Spleen (tissue), 11 donors: ENCODE data around the gene CD164. TPM values are rescaled to one million over a fixed set of nuclear protein-coding genes. Genes with fewer than 3 reads are reported as not detected.
A peak's percentile ranks its signal among the peaks of the same experiment; 100 is the strongest.

ENCODE experiments used
- DNase-seq: peaks from one replicate; pipeline ENCODE4 v3.0.0-alpha.2; 2020
- H3K27ac ChIP-seq, 8 donors: fragments of 200-600 bp; sonication (generic) in 7 of 8; 1 replicate in 4 of 8; 2 replicates in 4 of 8; pipeline versions ENCODE4 v1.5.0 to v1.8.0; 2016 to 2021; ENCODE audit warnings: inconsistent platforms in 4 of 8, mild to moderate bottlenecking in 4 of 8, moderate library complexity in 1 of 8
- H3K27me3 ChIP-seq, 7 donors: fragments of 200-600 bp; sonication (generic) in 6 of 7; replicated peaks in 1 of 7; 1 replicate in 4 of 7; 2 replicates in 3 of 7; pipeline versions ENCODE4 v1.5.0 to v1.8.0; 2016 to 2021; ENCODE audit warnings: inconsistent platforms in 3 of 7, mild to moderate bottlenecking in 1 of 7
- H3K36me3 ChIP-seq, 6 donors: fragments of 200-600 bp; sonication (generic) in 5 of 6; 1 replicate in 4 of 6; 2 replicates in 2 of 6; pipeline versions ENCODE4 v1.5.0 to v1.8.0; 2016 to 2021; ENCODE audit warnings: inconsistent platforms in 2 of 6
- H3K4me1 ChIP-seq, 6 donors: fragments of 200-600 bp; sonication (generic) in 5 of 6; 1 replicate in 3 of 6; 2 replicates in 3 of 6; pipeline versions ENCODE4 v1.5.0 to v1.8.0; 2016 to 2021; ENCODE audit warnings: inconsistent platforms in 3 of 6
- H3K4me3 ChIP-seq, 8 donors: fragments of 200-600 bp; sonication (generic) in 7 of 8; 1 replicate in 4 of 8; 2 replicates in 4 of 8; pipeline versions ENCODE4 v1.5.0 to v1.8.0; 2016 to 2021; ENCODE audit warnings: inconsistent platforms in 4 of 8, mild to moderate bottlenecking in 4 of 8, moderate library complexity in 2 of 8
- H3K9me3 ChIP-seq, 8 donors: fragments of 200-600 bp; sonication (generic) in 7 of 8; 1 replicate in 4 of 8; 2 replicates in 4 of 8; pipeline versions ENCODE4 v1.5.0 to v1.8.0; 2016 to 2021; ENCODE audit warnings: inconsistent platforms in 4 of 8
- CTCF ChIP-seq, 11 experiments: fragments of 200-600 bp in 7 of 11; fragments of 450-650 bp in 4 of 11; sonication (generic) in 4 of 11; IDR thresholded peaks in 8 of 11; conservative IDR thresholded peaks in 3 of 11; 1 replicate in 7 of 11; 2 replicates in 4 of 11; pipeline versions ENCODE4 v1.4.0 to v1.8.0; 2016 to 2021; ENCODE audit warnings: antibody characterized with exemption in 11 of 11, inconsistent platforms in 4 of 11, mild to moderate bottlenecking in 1 of 11
- POLR2A ChIP-seq, 3 donors: fragments of 450-650 bp; IDR thresholded peaks; one replicate each; pipeline ENCODE4 v1.5.1; 2017; ENCODE audit warnings: antibody characterized with exemption in 3 of 3, mild to moderate bottlenecking in 1 of 3
- POLR2AphosphoS5 ChIP-seq, 3 donors: sonication (generic); formaldehyde crosslinking; IDR thresholded peaks; one replicate each; pipeline ENCODE4 v1.5.1; 2017; ENCODE audit warnings: antibody characterized with exemption in 3 of 3
- WGBS, 5 donors: extraction: QIAGEN DNeasy Blood & Tissue Kit in 3 of 5; methylation state at CpG; one replicate each; pipeline versions ENCODE4 v1.1.5 to v1.1.7; 2013 to 2018; 5-methylcytosine and 5-hydroxymethylcytosine counted together
- intact Hi-C: fragments of 100-400 bp; cut with DNase I; formaldehyde crosslinking; loops from one replicate; pipeline ENCODE4 v1.15.0; 2023; ENCODE audit warnings: low total_unique reads
- polyA plus RNA-seq, 3 donors: library from polyadenylated mRNA; stranded (reverse); fragments of 200-250 nt; gene quantifications; one replicate each; pipeline ENCODE4 v1.2.1, GENCODE V29; 2013
- total RNA-seq, 7 donors: library from RNA; depleted of rRNA in 3 of 7; stranded (reverse); fragments of >200 nt in 3 of 7; fragmentation: NEBNext Ultra II Directional in 4 of 7; extraction: Animal tissue kit (Norgen Biotek cat#: 25700) in 4 of 7; gene quantifications; one replicate each; pipeline versions ENCODE4 v1.1.0 to v1.2.1, GENCODE V29; 2016 to 2021
- donor health status: healthy with polysubstance abuse.
- donor health status: DM: no; HTN: no; CAD: no; lungs with moderate emphysema.
- donor health status: DM: no; HTN: no; CAD: no.
- donor health status: Bipolar disorder and iron deficiency.
- donor health status: healthy.
- donor health status: DM: no; HTN: no; CAD: no.
- donor health status: DM: yes; HTN: yes; CAD: no.

Gene CD164
- total and polyA plus RNA-seq, 10 donors, result 79.4 to 249 (median 210) TPM

GRCh38 chr6:109332748-109333147 lies 49.5 kb downstream of the CD164 start:
- Histone ChIP-seq H3K9me3 (no peaks in the 10 kb centered on the region), H3K36me3 (no peaks in the 10 kb centered on the region), H3K27ac (peak overlapping the region in 1 of 8 donors; percentile 17), H3K27me3 (no peaks in the 10 kb centered on the region), H3K4me1 (peaks cover 0 to 11% (median 0%) of the 10 kb centered on the region in 6 donors), H3K4me3 (no peak overlapping the region)
- WGBS, 5 donors, result 36 to 62% (median 54%) methylated on average over 2 of the region's 2 CpGs
- intact Hi-C loops, result no loop called here
- no peak for TF ChIP-seq POLR2A (IDR thresholded peaks at IDR 0.05)
- no peak for TF ChIP-seq CTCF (IDR thresholded peaks at IDR 0.05 in 8 of 11, conservative IDR thresholded peaks at IDR 0.05 in 3 of 11)
- DNase-seq, result no peak

GRCh38 chr6:109331081-109331480 lies 51.2 kb downstream of the CD164 start:
- DNase-seq, result no peak
- Histone ChIP-seq H3K27me3 (no peaks in the 10 kb centered on the region), H3K4me3 (no peak overlapping the region), H3K4me1 (peaks cover 0 to 16% (median 0%) of the 10 kb centered on the region in 6 donors), H3K27ac (no peak overlapping the region), H3K36me3 (no peaks in the 10 kb centered on the region), H3K9me3 (no peaks in the 10 kb centered on the region)
- TF ChIP-seq POLR2AphosphoS5 (IDR thresholded peaks at IDR 0.05), result no peak
- no peak for TF ChIP-seq CTCF (IDR thresholded peaks at IDR 0.05 in 8 of 11, conservative IDR thresholded peaks at IDR 0.05 in 3 of 11)
- TF ChIP-seq POLR2A (IDR thresholded peaks at IDR 0.05), result no peak
- intact Hi-C loops, result no loop called here

GRCh38 chr6:109330263-109330662 lies 52.0 kb downstream of the CD164 start:
- Histone ChIP-seq H3K4me1 (peaks cover 0 to 24% (median 0%) of the 10 kb centered on the region in 6 donors), H3K4me3 (no peak overlapping the region), H3K36me3 (no peaks in the 10 kb centered on the region), H3K27me3 (no peaks in the 10 kb centered on the region), H3K9me3 (no peaks in the 10 kb centered on the region), H3K27ac (no peak overlapping the region)
- TF ChIP-seq CTCF (IDR thresholded peaks at IDR 0.05 in 8 of 11, conservative IDR thresholded peaks at IDR 0.05 in 3 of 11) (no peak), POLR2A (IDR thresholded peaks at IDR 0.05) (no peak), POLR2AphosphoS5 (IDR thresholded peaks at IDR 0.05) (no peak)
- intact Hi-C loops, result no loop called here
- 54 to 68% (median 61%) methylated on average over 2 of the region's 2 CpGs for WGBS, 5 donors
- DNase-seq, result no peak

GRCh38 chr6:109328629-109329028 lies 53.6 kb downstream of the CD164 start:
- Histone ChIP-seq H3K27ac (no peak overlapping the region), H3K4me3 (no peak overlapping the region), H3K4me1 (peaks cover 0 to 39% (median 3%) of the 10 kb centered on the region in 6 donors), H3K36me3 (no peaks in the 10 kb centered on the region), H3K9me3 (no peaks in the 10 kb centered on the region), H3K27me3 (no peaks in the 10 kb centered on the region)
- no peak for TF ChIP-seq POLR2AphosphoS5 (IDR thresholded peaks at IDR 0.05)
- no peak for TF ChIP-seq CTCF (IDR thresholded peaks at IDR 0.05 in 8 of 11, conservative IDR thresholded peaks at IDR 0.05 in 3 of 11)
- TF ChIP-seq POLR2A (IDR thresholded peaks at IDR 0.05), result no peak
- WGBS, 5 donors, result 84 to 90% (median 85%) methylated on average over 4 of the region's 4 CpGs
- intact Hi-C loops, result no loop called here
- DNase-seq, result no peak
